ENCODE data around the gene NHSL2.

NHSL2 gene

DNA sequence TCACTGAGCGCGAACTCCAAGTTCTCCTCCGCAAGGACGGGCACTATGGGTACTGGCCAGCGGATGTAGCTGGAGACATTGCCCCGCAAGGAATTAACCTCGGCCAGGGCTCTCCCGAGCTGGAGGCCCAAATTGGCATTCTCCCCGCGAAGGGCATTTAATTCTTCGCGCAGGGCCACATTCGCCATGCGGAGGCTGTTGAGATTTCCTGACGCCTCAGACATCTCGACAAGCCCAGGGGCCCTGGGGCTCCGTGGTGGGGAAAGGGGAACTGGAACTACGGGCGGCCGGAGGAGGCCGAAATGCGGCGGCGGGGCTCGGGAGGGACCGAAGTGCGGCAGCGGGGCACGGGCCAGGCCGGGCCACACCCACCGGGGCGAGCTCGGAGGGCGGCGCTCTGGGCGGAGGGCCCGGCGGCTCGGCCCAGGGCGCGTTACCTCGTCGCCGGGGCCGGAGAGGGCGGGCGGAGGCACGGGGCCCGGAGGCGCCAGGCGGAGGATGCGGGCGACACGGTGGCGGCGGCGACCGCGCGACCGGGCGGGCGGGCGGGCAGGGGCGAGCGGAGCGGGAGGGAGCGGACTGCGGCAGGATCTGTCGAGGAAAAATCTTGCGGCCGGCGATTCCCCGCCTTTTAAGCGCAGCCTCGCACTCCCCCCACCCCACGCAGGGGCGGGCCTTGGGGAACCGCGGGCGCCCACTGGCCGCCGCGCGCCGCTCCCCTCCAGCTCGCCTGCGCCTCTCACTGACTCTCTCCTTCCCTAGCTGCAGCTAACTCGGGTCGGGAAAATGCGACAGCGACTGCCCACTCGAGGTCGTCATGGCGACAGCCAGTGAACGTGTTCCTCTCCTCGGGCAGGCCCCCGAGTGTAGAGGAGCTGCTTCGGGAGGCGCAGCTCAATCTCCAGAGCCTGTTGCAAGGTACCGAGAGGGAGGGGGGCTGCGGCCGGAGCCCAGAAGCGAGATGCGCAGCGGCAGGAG is 221.0 kb downstream of the NHSL2 start, which contains the start of gene RTL5:
TSS of gene RTL5 (minus strand) at position 599 of the 978 bp plus-strand sequence.
- Histone ChIP-seq H3K9ac (no peak within 1 kb of the TSS; the same call in 1 of the 2 replicates), H4K20me1 (ENCODE audit: insufficient read depth) (no peaks in the 10 kb centered on the region), H3K36me3 (ENCODE audit: insufficient read depth) (no peaks in the 10 kb centered on the region), H3K27ac (no peak within 1 kb of the TSS), H3K4me3 (IDR thresholded peaks at IDR 0.05; ENCODE audit: insufficient read depth, low read depth, low read length) (no peak within 1 kb of the TSS), H3K4me2 (peak within 1 kb of the TSS; percentile 57), H2AFZ (ENCODE audit: low read depth) (peak within 1 kb of the TSS; percentile 61), H3K27me3 (ENCODE audit: insufficient read depth, low read depth) (peaks cover 3% of the 10 kb centered on the region; the same call in 1 of the 2 replicates), H3K4me1 (ENCODE audit: low read depth, poor library complexity, severe bottlenecking) (no peaks in the 10 kb centered on the region), H3K79me2 (ENCODE audit: insufficient read depth, low read depth) (no peaks in the 10 kb centered on the region)
- TF ChIP-seq, protein P1, sequence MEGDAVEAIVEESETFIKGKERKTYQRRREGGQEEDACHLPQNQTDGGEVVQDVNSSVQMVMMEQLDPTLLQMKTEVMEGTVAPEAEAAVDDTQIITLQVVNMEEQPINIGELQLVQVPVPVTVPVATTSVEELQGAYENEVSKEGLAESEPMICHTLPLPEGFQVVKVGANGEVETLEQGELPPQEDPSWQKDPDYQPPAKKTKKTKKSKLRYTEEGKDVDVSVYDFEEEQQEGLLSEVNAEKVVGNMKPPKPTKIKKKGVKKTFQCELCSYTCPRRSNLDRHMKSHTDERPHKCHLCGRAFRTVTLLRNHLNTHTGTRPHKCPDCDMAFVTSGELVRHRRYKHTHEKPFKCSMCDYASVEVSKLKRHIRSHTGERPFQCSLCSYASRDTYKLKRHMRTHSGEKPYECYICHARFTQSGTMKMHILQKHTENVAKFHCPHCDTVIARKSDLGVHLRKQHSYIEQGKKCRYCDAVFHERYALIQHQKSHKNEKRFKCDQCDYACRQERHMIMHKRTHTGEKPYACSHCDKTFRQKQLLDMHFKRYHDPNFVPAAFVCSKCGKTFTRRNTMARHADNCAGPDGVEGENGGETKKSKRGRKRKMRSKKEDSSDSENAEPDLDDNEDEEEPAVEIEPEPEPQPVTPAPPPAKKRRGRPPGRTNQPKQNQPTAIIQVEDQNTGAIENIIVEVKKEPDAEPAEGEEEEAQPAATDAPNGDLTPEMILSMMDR (conservative IDR thresholded peaks at IDR 0.05; ENCODE audit: low read depth, low read length), result no peak

DNA sequence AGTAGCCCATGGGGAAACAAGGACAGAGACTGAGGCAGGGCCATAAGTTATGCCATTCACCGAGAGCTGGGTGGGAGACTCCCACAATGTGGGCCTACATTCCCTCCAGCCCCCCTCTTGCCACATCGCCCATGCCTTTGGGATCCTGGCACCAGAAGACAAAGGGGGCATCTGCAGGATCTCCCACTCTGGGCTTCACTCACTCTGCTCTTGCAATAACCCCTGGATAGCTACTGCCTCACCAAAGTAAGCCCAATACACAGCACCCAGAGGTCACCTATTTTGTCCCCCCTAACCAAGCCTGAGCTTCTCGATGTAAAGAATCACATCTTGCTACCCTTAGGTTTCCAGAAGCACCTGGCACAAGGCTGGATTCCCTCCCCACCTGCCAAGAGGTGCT is 221.8 kb downstream of the NHSL2 start:
- Histone ChIP-seq H3K36me3 (ENCODE audit: insufficient read depth) (no peaks in the 10 kb centered on the region), H3K9ac (no peak overlapping the region), H3K4me3 (IDR thresholded peaks at IDR 0.05; ENCODE audit: insufficient read depth, low read depth, low read length) (no peak overlapping the region), H3K79me2 (ENCODE audit: insufficient read depth, low read depth) (no peaks in the 10 kb centered on the region), H3K4me1 (ENCODE audit: low read depth, poor library complexity, severe bottlenecking) (no peaks in the 10 kb centered on the region), H2AFZ (ENCODE audit: low read depth) (no peak overlapping the region), H3K27ac (no peak overlapping the region), H3K27me3 (ENCODE audit: insufficient read depth, low read depth) (peaks cover 3% of the 10 kb centered on the region; the same call in 1 of the 2 replicates), H4K20me1 (ENCODE audit: insufficient read depth) (no peaks in the 10 kb centered on the region), H3K4me2 (peak overlapping the region; percentile 45)
- TF ChIP-seq, protein P1 (conservative IDR thresholded peaks at IDR 0.05; ENCODE audit: low read depth, low read length), result no peak

DNA sequence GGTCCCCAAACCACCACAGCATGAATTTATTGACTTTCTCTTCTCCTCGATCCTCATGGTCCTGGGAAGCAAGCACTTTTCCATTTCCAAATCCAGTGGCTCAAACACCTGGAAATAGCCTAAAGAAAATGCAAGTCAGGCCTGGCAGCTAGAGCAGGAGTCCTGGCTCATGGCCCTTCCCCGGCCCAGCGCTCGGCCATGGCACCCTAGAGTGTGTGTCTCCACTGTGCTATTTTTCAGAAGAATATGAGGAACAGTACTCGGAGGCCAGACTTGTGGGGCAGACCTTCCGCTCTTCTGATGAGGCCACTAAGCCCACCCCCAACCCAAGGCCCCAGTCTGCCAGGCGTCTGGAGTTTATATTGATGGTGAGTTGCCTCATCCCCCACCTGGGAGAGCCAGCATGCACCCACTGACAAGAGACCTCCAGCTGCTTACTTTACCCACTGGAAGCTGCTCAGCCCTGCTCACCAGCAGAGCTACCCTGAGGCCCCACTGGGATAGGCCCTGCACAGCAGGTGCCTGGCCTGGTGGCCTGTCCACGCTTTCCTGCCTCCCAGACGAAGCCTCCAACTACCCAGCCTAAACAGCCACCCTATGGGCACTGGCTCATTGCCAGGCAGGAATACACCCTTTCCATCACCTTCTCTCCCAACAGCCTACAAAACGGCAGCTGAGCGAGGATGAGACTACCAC is 223.4 kb downstream of the NHSL2 start:
- H3K4me2 ChIP-seq, result no peak overlapping the region
- no peak overlapping the region for H3K9ac ChIP-seq
- H3K79me2 ChIP-seq (ENCODE audit: insufficient read depth, low read depth), result no peaks in the 10 kb centered on the region
- no peaks in the 10 kb centered on the region for H3K4me1 ChIP-seq (ENCODE audit: low read depth, poor library complexity, severe bottlenecking)
- H2AFZ ChIP-seq (ENCODE audit: low read depth), result no peak overlapping the region
- H3K27ac ChIP-seq, result no peak overlapping the region
- H3K4me3 ChIP-seq (IDR thresholded peaks at IDR 0.05; ENCODE audit: insufficient read depth, low read depth, low read length), result no peak overlapping the region
- TF ChIP-seq, protein P1 (conservative IDR thresholded peaks at IDR 0.05; ENCODE audit: low read depth, low read length), result no peak
- no peaks in the 10 kb centered on the region for H4K20me1 ChIP-seq (ENCODE audit: insufficient read depth)
- peaks cover 3% of the 10 kb centered on the region; the same call in 1 of the 2 replicates for H3K27me3 ChIP-seq (ENCODE audit: insufficient read depth, low read depth)
- H3K36me3 ChIP-seq (ENCODE audit: insufficient read depth), result no peaks in the 10 kb centered on the region

DNA sequence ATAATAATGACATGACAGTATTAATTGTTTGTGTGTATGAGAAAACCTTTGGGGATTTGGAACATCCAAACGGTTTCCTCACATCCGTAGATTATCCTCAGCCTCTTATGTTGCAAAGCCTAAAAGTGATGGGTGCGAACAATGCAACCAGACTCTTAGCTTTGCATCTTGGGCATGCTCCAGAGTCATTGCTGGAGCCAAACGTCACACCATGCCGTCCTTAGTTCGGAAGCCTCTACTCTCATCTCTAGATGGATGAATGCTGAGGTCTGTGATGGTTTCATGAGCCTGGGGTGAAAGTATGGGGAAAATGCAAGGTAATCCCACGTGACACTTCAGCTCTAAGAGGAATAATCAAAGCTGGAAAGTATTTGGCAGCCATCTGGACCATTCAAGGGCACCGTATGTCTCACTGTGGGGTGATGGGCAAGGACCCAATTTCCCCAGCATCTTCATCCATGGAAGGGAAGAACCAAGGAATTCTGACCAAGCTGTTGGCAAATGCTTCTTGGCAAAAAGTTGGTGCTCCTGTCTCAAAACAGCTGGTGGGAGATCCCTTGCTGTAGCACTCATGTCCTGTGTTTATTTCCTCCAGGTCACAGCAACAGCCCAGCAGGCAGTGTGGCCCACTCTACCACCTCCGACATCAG is 227.3 kb downstream of the NHSL2 start:
- H4K20me1 ChIP-seq (ENCODE audit: insufficient read depth), result no peaks in the 10 kb centered on the region
- H3K79me2 ChIP-seq (ENCODE audit: insufficient read depth, low read depth), result no peaks in the 10 kb centered on the region
- no peaks in the 10 kb centered on the region for H3K27me3 ChIP-seq (ENCODE audit: insufficient read depth, low read depth)
- TF ChIP-seq, protein P1 (conservative IDR thresholded peaks at IDR 0.05; ENCODE audit: low read depth, low read length), result no peak
- H3K9ac ChIP-seq, result no peak overlapping the region
- no peak overlapping the region for H3K4me2 ChIP-seq
- H2AFZ ChIP-seq (ENCODE audit: low read depth), result no peak overlapping the region
- H3K4me3 ChIP-seq (IDR thresholded peaks at IDR 0.05; ENCODE audit: insufficient read depth, low read depth, low read length), result no peak overlapping the region
- peaks cover 28% of the 10 kb centered on the region for H3K4me1 ChIP-seq (ENCODE audit: low read depth, poor library complexity, severe bottlenecking)
- no peaks in the 10 kb centered on the region for H3K36me3 ChIP-seq (ENCODE audit: insufficient read depth)
- no peak overlapping the region for H3K27ac ChIP-seq

Measured in KMS-11 (cell line).